ENCODE measurements around the gene YEATS2.

- TF ChIP-seq FOXM1 (IDR thresholded peaks at IDR 0.05; ENCODE audit: borderline replicate concordance) (no peak), SP1 (IDR thresholded peaks at IDR 0.05) (no peak), TARDBP (IDR thresholded peaks at IDR 0.05) (no peak), NFRKB (IDR thresholded peaks at IDR 0.05) (no peak)
- TF ChIP-seq, protein P1, sequence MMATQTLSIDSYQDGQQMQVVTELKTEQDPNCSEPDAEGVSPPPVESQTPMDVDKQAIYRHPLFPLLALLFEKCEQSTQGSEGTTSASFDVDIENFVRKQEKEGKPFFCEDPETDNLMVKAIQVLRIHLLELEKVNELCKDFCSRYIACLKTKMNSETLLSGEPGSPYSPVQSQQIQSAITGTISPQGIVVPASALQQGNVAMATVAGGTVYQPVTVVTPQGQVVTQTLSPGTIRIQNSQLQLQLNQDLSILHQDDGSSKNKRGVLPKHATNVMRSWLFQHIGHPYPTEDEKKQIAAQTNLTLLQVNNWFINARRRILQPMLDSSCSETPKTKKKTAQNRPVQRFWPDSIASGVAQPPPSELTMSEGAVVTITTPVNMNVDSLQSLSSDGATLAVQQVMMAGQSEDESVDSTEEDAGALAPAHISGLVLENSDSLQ (IDR thresholded peaks at IDR 0.05), result no peak
Measured at GRCh38 chr3:183815951-183816475, 118.4 kb downstream of the YEATS2 start.
